IPS-NIHi11 (cell line): ENCODE results near the gene BAIAP2.
"Not testable (repeated sequence)": the region's sequence is repeated elsewhere in the genome, so short reads cannot be mapped to it uniquely, and the experiment has no call there.

ENCODE experiments used
- DNase-seq: peaks from one replicate; pipeline ENCODE4 v3.0.0; 2012; ENCODE audit warnings: mixed read lengths, low spot score

The BAIAP2 gene

DNA sequence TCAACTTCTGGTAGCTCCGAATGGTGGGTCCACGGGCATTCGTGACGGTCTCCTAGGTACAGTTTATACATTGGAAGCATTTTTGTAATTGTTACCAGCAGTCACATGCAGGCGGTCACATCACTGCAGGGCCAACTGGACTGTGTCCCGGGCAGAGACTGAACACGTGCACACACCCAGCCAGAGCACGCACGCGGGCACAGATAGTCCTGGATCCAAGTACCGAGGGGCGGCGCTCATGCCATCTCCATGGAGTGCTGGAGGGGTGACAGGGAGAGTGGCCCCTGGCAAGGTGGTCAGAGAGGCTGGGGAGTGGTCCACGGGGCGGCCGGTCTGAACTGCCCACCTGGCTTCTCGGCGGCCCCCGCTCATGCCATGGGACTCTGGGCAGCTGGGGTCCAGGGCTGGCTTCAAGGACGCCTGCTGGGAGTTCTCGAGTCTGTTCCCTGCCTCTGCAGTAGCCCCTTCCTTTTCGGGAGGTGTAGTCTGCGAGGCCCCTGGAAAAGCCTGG lies 34.2 kb downstream of the BAIAP2 start:
- no peak for DNase-seq

DNA sequence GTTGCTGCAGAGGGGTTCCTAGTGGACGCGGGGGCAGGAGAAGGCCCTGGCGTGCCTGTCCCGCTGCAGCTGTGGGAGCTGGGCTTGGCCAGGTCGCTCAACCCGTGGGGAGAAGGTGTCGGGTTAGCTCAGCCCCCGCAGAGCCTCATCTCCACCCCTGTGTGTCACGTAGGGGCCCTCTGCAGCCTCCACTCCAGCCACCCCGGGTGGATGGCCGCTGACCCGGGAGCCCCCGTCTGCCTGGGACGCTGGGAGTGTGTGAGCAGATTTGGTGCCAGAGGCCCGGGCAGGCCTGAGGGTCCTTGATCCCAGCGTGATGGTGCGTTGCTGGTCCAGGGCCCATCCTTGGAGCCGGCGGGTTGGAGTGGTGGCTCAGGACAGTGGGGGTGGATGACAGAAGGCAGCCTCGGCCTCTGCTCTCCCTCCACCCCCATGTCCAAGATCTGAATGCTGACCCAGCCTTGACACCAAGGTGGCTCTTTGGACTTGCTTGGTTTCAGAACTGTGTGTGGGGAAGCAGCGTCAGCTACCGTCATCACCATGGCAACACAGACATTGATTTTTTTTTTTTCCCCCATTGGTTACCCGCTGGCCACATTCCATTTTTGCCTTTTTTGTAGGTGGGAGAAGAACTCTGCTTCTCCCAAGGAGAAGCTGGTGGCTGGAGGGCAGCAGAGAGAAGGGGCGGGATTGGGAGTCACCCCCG lies 35.7 kb downstream of the BAIAP2 start:
- DNase-seq, result no peak

DNA sequence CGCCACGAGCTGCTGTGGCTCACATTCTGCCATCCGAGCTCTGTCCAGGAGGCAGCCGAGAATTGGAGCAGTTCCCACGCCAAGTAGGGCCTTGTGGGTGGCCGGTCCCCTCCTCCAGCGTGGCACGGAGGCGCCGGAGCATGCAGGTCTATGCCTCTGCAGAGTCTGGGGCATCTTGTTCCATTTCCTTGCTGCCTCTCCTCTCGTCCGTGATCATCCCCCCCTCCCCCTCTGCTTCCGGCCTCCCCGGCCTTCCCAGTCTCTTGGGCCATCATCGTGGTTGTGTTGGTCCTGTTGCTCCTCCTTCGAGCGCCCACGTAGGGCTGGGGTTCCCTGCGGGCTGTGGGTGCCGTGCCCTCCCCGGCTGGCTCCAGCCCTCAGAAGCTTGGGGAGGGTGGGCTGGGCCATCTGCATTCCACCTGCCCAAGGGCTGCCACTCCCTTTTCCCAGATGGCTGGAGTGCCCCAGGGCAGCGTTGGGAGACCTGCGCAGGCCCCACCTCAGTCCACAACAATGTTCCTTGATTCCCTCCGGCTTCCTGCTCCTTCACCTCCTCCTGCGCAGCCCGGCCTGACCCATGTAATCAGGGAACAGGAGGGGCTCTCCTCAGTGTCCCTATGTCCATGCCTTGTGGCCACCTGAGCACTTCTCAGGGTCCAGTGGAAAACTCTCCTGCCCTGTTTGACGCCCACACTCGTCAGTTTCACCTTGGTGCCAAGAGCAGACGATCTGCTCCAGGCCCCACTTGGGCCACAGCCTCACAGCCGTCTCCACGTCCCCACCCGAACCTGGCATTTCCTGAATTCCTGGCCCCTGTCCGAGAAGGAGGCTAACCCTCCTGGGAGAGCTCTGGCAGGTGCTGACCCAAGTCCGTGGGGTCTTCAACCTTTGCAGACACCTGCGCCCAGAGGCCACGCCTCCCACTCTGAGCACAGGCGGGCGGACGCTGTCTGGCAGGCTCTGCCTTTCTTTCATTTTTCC lies 37.1 kb downstream of the BAIAP2 start:
- DNase-seq, result peak; percentile 61

DNA sequence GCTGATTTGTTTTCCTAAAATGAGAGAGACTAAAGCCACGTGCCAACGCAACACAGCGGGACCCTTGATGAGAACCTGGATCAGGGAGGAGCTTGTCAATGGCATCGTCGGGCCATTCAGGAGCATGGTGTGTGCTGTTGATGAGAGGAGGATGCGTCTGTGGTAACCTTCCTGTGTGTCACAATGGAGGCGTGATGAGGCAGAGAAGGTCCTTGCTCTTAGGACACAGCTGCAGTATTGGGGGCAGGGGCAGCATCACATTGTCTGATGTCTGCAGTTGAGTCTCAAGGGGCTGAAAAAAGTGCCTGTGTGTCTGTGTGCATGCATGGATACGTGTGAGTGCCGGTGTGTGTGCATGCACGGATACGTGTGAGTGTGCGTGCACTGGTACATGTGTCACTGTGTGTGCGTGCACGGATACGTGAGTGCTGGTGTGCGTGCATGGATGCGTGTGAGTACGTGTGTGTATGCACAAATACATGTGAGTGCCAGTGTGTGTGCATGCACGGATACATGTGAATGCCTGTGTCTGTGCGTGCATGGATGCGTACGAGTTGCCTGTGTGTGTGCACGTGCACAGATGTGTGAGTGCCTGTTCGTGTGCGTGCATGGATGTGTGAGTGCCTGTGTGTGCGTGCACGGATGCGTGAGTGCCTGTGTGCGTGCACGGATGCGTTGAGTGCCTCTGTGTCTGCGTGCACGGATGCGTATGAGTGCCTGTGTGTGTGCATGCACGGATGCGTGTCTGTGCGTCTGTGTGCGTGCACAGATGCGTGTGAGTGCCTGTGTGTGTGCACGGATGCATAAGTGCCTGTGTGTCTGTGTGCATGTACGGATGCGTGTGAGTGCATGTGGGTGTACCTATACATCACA lies 39.3 kb downstream of the BAIAP2 start:
- no peak for DNase-seq

DNA sequence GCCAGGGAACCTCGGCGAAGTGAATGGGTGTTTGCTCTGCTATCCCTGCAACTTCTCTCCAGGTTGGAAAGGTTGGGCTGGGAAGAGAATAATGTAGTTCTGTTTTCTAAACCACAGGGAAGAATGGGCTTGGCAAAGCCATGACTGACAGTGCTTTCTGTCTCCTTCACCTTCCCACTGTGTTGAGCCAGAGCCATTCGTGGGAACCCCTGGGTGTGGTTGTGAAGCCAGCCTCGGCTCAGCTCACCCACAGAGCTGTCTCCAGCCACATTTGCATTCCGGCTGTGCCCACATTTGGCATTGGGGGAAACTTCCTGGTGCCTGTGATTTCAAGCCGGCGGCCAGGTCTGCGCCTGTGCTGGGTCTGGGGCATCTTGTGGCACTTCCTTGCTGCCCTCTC lies 39.9 kb downstream of the BAIAP2 start:
- no peak for DNase-seq

DNA sequence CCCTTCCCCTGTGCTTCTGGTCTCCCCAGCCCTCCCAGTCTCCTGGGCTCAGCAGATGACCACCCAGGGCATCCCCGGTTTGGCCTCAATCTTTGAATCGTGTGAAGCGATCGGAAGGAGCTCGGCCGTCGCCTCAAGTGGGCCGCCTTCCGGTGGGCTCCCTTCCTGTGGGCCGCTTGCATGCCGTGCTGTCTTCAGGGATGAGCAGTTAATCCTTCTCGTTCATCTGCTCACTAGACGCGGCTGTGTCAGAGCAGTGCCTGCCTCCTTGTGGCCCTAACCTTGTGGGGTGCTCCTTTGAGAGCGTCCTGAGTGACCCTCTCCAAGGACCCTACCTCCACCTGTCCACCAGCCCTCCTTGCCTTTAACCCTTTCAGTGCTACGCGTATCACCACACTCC lies 40.4 kb downstream of the BAIAP2 start:
- no peak for DNase-seq

DNA sequence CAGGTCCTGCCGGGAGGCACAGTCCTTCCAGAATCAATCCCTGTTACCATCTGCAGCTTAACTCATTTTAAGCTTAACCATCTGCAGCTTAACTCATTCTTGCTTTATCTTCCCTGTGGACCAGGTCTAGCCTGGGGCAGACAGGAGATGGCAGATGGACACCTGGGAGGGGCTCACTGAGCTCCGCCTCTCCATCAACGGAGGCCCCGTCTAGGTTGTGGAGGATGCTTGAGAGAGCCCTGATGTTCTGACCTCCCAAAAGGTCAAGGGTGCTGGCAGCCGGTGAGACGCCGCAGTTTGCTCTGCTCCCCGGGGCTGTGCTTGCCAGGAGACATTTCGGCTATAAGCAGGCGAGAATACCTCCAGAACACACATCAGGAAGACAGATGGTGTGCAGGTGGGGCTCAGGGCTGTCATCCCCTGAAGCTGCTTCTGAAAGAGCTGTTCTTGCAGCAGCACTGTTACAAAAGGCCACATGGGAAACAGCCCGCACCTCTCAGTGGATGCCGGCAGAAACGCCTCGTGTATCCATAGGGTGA lies 41.3 kb downstream of the BAIAP2 start:
- DNase-seq, result no peak

DNA sequence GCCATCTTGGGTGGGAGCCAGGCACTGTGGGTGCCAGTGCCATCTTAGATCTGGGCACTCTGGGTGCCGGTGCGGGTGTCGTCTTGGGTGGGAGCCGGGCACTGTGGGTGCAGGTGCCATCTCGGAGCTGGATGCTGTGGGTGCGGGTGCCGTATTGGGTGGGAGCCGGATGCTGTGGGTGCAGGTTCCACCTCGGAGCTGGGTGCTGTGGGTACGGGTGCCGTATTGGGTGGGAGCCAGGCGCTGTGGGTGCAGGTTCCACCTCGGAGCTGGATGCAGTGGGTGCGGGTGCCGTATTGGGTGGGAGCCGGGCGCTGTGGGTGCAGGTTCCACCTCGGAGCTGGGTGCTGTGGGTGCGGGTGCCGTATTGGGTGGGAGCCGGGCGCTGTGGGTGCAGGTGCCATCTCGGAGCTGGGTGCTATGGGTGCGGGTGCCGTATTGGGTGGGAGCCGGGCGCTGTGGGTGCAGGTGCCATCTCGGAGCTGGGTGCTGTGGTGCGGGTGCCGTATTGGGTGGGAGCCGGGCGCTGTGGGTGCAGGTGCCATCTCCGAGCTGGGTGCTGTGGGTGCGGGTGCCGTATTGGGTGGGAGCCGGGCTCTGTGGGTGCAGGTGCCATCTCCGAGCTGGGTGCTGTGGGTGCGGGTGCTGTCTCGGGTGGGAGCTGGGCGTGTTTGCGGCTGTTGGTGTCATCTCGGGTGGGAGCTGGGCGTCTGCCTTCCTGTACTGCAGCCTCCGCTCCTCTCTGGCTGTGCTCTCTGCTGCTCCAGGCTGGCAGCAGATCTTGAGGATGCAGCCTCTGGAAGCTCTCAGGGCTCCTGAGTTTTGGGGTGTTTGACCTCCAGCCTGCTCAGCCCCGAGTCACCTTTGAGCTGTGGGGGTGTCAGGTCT lies 43.3 kb downstream of the BAIAP2 start:
- not testable (repeated sequence) for DNase-seq

DNA sequence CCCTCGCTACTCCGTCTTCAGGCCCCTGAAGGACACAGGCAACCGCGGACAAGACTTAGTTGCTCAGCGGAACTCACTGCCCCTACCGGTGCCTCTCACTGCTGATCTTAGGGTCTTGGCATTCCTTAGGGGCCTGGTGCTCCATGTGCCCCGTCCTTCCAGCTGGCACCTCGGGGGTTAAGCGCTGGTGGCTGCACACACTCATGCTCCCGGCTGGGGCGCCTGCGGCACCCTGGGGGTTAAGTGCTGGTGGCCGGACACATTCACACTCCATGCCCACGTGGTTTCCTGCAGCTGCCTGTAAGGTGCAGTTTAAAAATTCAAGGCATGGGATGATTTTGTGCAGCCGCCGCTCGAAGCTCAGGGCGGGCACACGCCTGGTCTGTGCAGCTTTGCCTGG lies 45.1 kb downstream of the BAIAP2 start:
- no peak for DNase-seq

DNA sequence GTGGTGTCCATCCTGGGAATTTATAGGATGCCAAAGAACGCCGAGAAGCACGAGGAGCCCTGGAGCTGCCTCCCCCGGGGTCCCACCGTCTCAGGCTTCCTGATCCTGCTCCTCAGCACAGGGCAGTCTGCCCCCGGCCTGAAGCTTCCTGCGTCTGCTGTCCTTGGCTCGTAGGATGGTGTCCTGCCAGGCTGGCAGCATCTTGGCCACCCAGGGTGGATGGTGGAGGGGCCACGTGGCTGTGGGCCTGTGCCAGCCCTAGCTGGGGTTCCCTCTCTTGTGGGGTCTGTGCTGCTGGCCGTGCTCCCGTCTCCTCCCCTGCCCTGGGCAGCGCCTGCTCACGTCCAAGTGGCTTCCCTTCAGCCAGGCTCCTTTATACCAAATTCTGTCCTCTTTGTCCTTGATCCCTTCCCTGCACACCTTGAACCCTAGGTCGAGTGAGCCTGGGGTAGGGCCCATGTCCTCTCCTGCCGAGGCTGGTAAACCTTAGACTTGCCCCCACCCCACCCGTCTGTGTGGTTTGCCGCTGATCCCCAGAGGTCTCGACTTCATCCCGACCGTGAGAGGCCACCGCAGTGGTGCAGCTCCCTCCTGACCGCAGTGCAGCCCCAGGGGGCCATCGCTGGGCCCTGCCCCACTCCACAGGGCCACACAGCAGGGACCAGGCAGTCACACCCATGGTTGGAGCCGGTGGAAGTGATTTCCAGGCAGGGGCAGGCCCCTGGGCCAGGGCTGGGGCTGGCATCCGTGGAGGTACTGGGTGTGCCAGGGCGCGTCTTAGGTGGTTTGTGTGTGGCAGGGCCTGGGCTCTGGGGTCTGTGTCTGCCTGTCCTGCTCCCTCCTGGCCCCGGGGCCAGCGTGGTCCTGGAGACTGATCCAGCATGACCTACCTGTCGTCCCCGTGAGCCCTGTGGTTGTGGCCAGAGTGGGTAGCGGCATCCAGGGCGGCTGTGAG lies 46.5 kb downstream of the BAIAP2 start:
- DNase-seq, result no peak

DNA sequence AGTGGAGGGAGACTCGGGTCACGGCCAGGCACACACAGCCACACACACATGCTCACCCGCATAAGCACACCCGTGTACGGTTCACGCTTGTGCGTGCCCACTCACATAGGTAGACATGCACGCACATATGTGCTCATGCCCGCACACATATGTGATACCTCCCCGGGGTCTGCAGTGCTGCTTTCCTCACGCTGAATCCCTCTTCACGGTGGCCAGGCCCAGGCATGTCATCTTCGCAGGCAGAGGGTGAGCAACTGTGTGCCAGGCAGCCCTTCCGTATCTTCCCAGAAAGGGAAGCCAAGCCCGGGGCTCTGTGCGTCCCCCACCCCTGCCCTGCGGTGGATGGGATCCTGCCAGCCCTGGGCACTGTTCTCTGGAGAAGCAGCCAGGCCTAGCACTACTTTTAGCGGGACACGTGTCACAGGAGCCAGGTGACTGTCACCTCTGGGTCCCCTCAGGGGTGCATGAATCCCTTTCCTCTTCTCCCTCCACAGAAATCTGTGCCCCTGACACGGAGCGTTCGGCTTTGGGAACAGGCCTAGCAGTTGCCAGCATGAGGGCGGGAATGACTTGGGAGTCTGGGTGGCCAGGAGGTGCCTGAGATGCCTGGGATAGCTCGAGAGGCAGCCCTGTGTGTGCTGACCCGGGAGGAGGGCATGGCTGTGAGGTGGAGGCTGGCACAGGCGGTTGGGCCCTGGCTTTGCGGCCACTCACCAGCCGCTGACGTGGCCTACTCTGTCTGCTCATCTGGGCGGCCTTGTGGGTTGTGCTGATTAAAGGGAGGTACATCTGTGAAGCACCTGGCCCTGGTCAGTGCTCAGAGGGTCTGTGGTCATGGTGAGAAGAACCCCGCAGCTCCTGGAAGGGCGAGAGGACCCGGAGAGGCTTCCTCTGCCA lies 47.5 kb downstream of the BAIAP2 start:
- no peak for DNase-seq

DNA sequence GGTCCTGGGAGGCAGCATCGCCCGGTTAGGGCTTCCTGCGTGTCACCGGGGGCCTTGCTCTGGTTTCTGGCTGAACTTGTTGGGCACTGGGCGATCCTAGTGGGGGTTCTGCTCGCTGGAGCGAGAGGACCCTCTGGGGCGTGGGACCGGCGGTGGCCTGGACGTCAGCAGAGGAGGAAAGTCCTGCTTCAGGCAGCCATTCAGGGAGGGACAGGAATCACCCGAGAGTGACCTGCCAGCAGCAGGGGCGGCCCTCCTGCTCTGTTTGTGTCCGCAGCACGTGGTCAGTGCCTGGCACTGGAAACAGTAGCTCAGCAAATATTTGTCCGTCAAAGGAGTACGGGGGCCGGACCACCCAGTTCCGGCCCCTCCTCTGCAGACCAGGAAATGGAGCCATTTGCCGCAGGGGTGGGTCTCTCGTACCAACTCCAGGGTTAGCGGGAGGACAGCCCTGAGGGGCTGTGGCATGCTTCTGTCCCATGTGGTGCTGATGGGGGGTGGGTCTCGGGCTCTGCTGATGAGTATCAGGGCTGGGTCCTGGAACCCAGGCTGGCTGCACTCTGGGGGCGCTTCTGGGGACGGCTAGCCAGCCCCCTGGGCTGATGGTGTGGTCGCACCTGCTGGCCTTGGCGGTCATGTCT lies 48.3 kb downstream of the BAIAP2 start:
- DNase-seq, result no peak

DNA sequence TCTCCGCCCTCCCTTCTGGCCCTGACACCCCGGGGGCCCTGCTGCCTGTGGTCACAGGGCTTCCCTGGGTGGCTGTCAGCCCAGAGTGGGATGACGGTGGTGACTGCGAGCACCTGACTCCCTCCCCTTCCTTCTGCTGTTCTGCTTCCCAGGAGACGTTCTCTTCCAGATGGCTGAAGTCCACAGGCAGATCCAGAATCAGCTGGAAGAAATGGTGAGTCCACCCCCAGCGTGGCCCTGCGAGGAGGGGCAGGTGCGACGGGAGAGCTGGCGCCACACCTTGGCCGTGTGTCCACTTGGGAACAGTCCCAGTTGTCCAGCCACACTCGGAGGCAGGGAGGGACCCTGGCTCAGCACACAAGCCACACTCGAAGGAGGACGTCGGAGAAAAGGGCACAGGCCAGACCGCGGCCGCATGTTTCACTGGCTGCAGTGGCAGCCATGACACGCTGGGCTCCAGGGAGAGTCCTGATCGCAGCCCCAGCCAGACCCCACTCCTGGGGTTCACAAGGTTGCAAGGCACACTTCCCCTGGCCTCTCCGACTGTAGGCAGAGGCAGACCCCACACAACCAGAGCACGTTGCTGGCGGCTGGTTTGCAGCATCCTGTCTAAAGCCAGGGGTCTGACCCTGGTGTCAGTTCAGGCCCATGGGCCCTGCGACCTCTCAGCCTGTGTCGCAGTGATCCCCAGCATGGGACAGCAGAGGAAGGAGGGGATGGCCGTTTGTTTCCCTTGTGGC lies 49.9 kb downstream of the BAIAP2 start:
- no peak for DNase-seq

DNA sequence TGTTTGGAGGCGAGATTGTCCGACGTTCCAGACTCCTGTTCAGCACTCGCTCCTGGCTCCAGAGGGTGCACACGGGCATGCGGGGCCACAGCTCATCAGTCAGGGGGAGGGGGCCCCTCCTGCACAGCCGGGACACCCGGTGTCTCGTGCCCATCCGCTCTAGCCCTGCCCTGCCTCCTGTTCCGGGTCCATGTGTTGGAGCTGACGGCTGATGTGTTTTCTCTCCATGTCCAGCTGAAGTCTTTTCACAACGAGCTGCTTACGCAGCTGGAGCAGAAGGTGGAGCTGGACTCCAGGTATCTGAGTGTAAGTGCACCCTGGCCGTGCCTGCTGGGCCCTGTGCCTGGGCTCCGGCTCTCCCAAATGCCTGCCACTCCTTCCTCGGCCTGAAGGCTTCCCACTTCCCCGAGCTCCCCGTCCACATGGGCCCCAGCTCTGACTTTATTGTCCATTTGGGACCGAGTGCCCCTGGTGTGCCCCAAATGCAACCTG lies 50.5 kb downstream of the BAIAP2 start:
- DNase-seq, result no peak

DNA sequence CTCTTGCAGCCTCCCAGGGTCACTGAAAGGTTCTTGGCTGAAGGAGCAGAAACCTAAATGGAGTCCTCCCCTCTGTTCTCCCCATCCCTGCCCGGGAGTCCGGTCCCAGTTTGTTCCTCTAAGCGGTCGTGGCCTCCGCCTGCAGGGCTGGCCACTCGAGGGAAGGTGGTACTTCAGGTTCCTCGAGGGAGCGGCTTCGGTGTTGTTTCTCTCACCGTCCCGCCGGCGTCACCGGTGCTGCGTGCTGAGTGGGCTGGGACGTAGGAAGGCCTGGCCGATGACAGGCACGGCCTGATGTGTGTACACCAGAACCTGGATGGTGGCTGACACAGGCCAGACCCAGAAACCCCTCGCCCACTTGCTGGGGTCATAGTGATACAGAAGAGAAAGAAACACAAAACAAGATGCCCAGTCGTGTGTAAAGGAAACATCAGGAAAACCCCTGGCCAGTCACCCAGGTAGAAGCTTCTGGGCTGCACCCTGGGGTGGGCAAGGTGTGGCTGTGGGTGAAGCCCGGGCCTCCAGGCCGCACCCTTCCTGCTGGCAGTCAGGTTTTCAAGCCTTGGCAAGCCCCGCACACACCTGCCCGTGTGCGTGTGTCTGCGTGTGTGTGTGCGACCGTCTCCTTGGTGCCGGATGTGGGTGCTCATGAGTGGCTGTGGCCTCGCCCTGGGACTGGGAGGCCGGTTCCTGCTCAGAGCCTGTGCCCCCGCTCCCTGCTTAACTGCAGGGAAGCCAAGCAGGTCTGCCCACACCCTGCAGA lies 52.0 kb downstream of the BAIAP2 start:
- no peak for DNase-seq
